ENCODE data around the gene PLA2G5.

DNA sequence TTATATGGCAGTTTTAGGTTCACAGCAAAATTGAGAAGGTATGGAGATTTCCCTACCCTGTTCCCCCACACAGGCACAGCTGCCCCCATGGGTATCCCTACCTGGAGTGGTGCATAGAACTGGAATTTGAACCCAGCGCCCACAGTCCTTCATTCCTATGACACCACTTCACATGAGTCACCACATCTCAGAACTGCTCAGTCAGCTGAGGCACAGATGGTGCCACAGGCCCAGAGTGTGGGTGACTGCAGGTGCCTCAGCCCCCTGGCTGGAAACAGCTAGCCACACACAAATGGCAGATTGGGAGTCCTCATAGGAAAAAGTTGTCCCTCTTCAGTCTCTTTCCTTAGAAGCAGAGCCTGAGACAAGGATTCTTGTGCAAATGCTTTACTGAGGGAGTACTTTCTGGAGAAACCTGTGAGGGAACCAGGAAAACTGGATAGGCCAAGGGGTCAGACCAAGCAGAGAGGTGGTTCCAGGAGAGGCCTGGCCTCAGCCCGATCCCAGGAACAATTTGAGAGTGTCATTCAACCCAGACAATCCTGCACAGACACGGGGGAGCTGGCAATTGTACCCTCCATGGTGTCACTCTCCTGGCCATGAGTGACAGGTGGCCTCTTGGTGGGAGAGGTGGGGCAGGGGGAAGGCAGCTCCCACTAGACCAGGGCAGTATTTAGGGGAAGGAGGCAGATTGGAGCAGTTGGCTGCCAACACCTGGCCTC, 42.4 kb downstream of the PLA2G5 start:
- TF ChIP-seq SP1 (IDR thresholded peaks at IDR 0.05) (no peak), BHLHE40 (IDR thresholded peaks at IDR 0.05; ENCODE audit: borderline replicate concordance) (no peak), HDGF (IDR thresholded peaks at IDR 0.05; ENCODE audit: borderline replicate concordance) (no peak), ELF4 (IDR thresholded peaks at IDR 0.05) (no peak), SUZ12 (IDR thresholded peaks at IDR 0.05) (no peak), FOXK2 (IDR thresholded peaks at IDR 0.05) (no peak), FOXM1 (IDR thresholded peaks at IDR 0.05; ENCODE audit: borderline replicate concordance) (no peak), ARNT (IDR thresholded peaks at IDR 0.05) (no peak)
